ENCODE measurements around the gene ARRB1. TPM values are rescaled to one million over a fixed set of nuclear protein-coding genes. Genes with fewer than 3 reads are reported as not detected.

The ARRB1 gene
- total and polyA plus RNA-seq, 2 of the 13 experiments (the other 11 are each of a cell fraction or from before 2014, with no cell fraction given), result 22.5 to 35.7 TPM

DNA sequence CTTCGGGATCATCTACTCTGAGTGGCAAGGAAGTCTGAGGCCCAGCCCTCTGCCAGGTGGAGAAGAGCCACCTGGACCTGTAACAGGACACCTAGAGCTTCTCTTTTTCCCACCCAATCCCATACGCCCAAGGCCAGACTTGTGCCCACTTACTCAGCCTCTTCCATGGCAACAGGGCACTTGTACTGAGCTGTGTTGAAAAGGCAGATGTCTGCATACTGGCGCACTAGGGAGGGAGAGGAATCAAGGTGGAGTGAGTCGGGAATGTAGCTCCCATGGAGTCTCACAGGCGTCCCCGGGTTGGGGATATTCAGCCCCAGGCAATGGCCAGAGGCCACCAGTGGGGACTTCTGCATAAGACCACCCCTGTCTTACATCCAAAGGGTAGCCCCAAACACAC, 74.8 kb downstream of the ARRB1 start:
- Histone ChIP-seq H3K4me3 (replicated peaks in 1 of 3; ENCODE audit: insufficient read depth in 1 of 3, low read depth in 2 of 3, low read length in 3 of 3) (no peak overlapping the region), H4K20me1 (ENCODE audit: insufficient read depth, low read length) (peaks cover 8% of the 10 kb centered on the region; the same call in 1 of the 2 replicates), H3K4me2 (ENCODE audit: low read depth, low read length) (no peak overlapping the region), H3K79me2 (ENCODE audit: insufficient read depth, low read length) (no peaks in the 10 kb centered on the region), H3K27me3 (ENCODE audit: control insufficient read depth in 1 of 2, insufficient read depth in 2 of 2, low read length in 2 of 2) (no peaks in the 10 kb centered on the region), H3K27ac (ENCODE audit: extremely low read length, insufficient read depth, low read length) (no peak overlapping the region), H3K9me3 (ENCODE audit: low read length) (no peaks in the 10 kb centered on the region), H3K9ac (ENCODE audit: insufficient read depth, low read depth, low read length) (no peak overlapping the region), H3K4me1 (ENCODE audit: insufficient read depth, low read length) (peaks cover 13% of the 10 kb centered on the region), H3K36me3 (replicated peaks in 1 of 2; ENCODE audit: control insufficient read depth in 1 of 2, insufficient read depth in 2 of 2, low read length in 2 of 2) (peaks cover 34 to 67% of the 10 kb centered on the region in 2 experiments), H2AFZ (ENCODE audit: low read length) (no peak overlapping the region)
- FAIRE-seq (no peak), DNase-seq (ENCODE audit: low spot score) (no peak), ATAC-seq (no peak)
- in situ Hi-C loops (cut with HindIII; ENCODE audit: extremely low pct_ligation_motif_present, low pct_unique_long_range_greater_than_20kb) (no loop called here), intact Hi-C loops (cut with micrococcal nuclease; ENCODE audit: unreplicated experiment) (no loop called here)
- POLR2A ChIA-PET, result no interaction called here
- TF ChIP-seq MTA1 (CRISPR knock-in tag; IDR thresholded peaks at IDR 0.05; ENCODE audit: borderline replicate concordance), result no peak
- TF ChIP-seq TCF12 (IDR thresholded peaks at IDR 0.05), result no peak
- no peak for TF ChIP-seq TCF12 (CRISPR knock-in tag; IDR thresholded peaks at IDR 0.05)
- TF ChIP-seq, protein P1, sequence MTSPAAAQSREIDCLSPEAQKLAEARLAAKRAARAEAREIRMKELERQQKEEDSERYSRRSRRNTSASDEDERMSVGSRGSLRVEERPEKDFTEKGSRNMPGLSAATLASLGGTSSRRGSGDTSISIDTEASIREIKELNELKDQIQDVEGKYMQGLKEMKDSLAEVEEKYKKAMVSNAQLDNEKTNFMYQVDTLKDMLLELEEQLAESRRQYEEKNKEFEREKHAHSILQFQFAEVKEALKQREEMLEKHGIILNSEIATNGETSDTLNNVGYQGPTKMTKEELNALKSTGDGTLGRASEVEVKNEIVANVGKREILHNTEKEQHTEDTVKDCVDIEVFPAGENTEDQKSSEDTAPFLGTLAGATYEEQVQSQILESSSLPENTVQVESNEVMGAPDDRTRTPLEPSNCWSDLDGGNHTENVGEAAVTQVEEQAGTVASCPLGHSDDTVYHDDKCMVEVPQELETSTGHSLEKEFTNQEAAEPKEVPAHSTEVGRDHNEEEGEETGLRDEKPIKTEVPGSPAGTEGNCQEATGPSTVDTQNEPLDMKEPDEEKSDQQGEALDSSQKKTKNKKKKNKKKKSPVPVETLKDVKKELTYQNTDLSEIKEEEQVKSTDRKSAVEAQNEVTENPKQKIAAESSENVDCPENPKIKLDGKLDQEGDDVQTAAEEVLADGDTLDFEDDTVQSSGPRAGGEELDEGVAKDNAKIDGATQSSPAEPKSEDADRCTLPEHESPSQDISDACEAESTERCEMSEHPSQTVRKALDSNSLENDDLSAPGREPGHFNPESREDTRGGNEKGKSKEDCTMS (CRISPR knock-in tag; conservative IDR thresholded peaks at IDR 0.05), result no peak
- TF ChIP-seq SKI (IDR thresholded peaks at IDR 0.05; ENCODE audit: partially characterized antibody), result no peak
- no peak for TF ChIP-seq ZNF20 (CRISPR knock-in tag; IDR thresholded peaks at IDR 0.05)
- no peak for TF ChIP-seq ETV5 (CRISPR knock-in tag; IDR thresholded peaks at IDR 0.05; ENCODE audit: borderline replicate concordance)
- TF ChIP-seq ZNF143 (CRISPR knock-in tag; IDR thresholded peaks at IDR 0.05), result no peak
- TF ChIP-seq MTA3 (CRISPR knock-in tag; IDR thresholded peaks at IDR 0.05), result no peak
- TF ChIP-seq, protein P2, sequence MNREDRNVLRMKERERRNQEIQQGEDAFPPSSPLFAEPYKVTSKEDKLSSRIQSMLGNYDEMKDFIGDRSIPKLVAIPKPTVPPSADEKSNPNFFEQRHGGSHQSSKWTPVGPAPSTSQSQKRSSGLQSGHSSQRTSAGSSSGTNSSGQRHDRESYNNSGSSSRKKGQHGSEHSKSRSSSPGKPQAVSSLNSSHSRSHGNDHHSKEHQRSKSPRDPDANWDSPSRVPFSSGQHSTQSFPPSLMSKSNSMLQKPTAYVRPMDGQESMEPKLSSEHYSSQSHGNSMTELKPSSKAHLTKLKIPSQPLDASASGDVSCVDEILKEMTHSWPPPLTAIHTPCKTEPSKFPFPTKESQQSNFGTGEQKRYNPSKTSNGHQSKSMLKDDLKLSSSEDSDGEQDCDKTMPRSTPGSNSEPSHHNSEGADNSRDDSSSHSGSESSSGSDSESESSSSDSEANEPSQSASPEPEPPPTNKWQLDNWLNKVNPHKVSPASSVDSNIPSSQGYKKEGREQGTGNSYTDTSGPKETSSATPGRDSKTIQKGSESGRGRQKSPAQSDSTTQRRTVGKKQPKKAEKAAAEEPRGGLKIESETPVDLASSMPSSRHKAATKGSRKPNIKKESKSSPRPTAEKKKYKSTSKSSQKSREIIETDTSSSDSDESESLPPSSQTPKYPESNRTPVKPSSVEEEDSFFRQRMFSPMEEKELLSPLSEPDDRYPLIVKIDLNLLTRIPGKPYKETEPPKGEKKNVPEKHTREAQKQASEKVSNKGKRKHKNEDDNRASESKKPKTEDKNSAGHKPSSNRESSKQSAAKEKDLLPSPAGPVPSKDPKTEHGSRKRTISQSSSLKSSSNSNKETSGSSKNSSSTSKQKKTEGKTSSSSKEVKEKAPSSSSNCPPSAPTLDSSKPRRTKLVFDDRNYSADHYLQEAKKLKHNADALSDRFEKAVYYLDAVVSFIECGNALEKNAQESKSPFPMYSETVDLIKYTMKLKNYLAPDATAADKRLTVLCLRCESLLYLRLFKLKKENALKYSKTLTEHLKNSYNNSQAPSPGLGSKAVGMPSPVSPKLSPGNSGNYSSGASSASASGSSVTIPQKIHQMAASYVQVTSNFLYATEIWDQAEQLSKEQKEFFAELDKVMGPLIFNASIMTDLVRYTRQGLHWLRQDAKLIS (CRISPR knock-in tag; IDR thresholded peaks at IDR 0.05), result no peak
- 77% methylated on average over 6 of the region's 6 CpGs for WGBS (ENCODE audit: low lambda C conversion rate)
- CTCF ChIA-PET (ENCODE audit: low intra/inter-chr PET ratio, low total read pairs), result no interaction called here
- BruUV-seq (replicated peaks), result no TSS peak
